ENCODE measurements around the gene PCK1.

The PCK1 gene

GRCh38 chr20:57536771-57537724, 23.9 kb upstream of the PCK1 start:
- no peak for DNase-seq

DNA sequence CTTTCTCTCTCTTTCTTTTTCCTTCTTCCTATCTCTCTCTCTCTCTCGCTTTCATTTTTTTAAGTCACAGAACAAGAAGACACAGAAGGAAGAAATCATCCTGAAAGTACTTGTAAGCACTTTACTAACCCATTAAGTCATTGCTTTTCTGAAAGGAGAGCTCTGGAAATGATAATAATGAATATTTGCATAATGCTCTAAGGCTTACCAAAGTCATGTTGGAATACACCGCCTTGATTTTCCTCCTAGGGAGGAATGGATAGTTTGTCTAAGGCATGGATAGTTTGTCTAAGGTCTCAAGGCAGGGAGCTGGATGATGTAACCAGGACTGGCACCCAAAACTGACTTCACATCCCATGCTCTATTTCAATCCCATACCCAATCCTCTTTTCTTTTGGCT, 23.1 kb upstream of the PCK1 start:
- DNase-seq = no peak

GRCh38 chr20:57539889-57540288, 21.0 kb upstream of the PCK1 start:
- DNase-seq = no peak

DNA sequence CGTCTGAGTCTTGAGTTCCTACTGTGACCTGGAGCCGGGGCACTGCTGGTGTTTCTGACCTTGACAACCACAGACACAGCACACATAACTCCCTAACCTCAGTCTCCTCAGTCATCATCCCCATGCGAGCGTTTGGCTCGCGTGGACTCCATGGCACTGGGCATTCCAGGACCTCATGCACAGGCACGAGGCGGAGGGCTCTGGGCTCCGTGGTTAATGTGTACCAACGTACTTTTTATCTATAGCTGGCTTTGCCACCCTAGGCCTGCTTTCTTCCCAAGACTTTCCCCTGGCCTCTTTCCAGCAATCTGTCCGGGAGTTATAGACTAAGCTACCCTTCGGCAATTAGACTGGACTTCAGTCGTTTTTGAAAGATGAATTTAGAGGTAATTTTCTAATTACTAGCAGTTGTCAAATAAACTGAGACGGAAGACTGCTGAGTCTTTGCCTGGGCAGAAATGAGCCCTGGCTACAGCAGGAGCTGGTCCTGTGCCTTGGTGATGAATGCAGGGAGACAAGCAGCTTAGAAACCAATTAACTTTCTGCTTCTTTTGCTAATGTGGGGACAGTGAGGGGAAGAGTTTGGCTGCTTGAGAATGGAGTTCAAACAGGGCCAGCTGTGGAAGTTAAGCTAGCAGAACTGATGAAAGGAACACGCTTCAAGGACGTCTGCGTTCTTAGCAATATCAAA, 19.9 kb upstream of the PCK1 start:
- DNase-seq = no peak

- DNase-seq = no peak
These were observed 17.2 kb upstream of the PCK1 start for GRCh38 chr20:57543754-57544153.

GRCh38 chr20:57544838-57545564, 15.9 kb upstream of the PCK1 start:
- no peak for DNase-seq

GRCh38 chr20:57545927-57546662, 14.8 kb upstream of the PCK1 start:
- no peak for DNase-seq

DNA sequence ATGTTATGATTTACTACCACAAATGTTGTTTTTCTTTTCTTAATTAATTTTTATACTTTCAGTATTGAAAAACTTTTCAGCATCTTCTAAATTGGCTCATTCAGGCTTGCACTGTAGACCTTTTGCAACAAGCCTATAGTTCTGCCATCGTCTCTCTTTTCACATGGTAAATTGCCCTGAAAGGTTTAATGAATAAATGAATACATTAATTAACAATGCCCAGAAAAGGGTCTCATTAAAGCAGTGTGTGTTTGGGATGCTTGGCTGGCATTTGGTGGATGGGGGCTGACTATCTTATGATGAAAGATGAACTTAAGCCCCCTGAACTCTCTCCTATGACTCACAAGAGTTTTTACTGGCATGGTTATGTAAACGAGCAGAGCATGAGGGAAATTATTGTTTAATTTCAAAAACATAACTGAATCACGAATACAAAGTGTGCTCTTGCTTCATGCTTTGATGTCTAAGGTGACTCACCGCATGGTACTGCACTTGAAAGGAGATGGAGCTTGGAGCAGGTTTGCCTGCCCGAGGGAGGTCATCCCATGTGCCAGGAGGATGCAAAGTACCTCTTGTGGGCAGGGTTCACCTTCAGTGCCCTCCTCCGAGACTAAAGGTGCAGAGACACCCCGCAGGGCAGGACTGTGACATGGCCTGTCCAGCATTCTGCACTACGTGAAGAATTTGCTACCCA, 13.8 kb upstream of the PCK1 start:
- DNase-seq = no peak

- no peak for DNase-seq
These were observed 12.5 kb upstream of the PCK1 start for GRCh38 chr20:57548177-57549058.

DNA sequence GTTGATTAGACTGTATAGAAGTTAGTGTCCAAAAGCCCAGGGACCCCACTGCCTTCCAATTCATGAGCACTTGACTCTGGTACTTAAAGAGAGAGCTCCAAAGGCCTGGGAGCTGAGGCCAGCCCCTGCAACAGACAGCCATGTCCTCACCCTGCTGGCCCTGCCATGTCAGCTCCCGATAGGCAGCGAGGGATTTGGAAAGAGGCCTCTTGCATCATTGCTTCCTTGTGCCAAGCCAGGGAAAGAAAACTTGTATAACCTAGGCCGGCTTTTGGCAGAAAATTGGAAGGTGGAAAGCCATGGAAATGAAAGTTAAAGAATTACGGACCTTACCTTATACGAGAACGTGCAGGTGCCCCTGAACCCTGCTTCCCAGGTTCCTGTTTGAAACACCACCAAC, 8.4 kb upstream of the PCK1 start:
- DNase-seq = no peak

DNA sequence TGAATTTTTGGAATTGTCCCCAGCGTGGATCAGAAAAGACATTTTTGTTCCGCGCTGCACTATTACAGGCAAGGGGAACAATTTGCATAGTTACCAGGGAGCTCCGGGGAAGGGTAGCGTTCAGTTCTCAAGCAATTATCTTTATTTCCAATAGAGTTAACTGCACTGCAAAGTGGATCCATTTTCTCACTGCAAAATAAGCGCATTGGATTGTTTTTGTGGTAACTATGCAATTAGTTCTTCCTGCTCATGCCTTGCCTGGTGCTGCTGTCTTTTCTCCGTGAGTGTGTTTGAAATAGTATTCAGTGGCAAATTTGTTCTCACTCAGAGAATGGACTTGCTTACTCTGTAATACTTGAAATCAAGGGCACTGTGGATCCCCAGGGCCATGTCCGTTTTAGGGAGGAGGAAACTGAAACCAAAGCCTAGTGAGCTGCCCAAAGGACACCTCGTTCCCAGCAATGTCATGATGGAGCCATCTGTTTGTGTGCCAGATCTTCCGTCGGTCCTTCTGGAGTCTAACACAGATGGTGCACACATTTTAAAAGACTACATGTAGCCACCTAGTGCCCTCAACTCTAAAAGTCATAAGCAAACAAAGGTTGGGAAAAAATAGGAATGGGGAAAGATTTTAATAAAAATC, 7.4 kb upstream of the PCK1 start:
- DNase-seq = no peak

DNA sequence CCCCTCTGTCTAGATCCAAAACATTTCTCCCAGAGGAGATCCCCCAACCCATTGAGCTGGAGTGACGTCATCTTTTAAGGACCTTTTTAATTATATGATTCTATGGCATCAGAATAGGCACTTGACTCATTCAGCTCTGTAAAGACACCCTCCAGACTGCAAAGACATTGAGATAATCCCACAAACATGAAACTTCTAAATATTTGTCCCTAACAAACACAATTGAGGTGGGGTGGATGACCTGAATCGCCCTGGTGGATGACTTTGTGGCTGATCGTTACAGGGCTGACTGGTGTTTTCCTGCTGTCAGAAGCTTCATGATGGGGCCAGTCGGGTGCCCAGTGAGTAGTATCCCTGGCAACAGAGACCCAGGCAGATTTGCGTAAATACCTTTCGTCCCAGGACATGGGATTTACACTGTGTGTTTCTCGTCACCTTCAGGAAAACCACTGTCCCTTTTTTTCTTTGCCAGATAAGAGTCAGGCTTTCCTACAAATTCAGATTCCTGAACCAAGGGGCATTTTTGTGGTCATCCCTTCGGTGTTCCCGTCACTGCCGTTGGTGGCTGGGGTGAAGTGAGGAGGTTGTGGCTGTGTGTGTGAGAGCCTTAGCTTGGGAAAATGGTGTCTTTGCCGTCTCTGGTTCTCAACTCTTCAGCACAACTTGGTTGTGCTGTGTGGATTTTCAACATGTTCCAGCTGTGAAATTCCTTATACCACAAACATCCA, 5.3 kb upstream of the PCK1 start:
- DNase-seq = no peak

DNA sequence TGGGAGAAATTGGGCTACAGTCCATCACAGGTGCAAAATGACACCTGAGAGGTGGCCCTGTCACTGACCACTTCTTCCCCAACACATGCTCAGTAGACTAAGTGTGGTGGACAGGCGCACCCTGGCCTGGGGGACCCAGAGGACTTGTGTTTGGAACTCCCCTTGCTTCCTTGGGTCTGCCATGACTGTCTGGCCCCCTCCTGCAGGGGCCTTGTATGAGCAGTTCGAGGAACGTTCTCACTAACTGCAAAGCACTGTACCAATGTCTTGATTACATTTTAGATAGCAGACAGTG, 4.0 kb upstream of the PCK1 start:
- DNase-seq = no peak

GRCh38 chr20:57557926-57558613, 2.8 kb upstream of the PCK1 start:
- DNase-seq = no peak

- no peak for DNase-seq
These were observed 2.2 kb upstream of the PCK1 start for GRCh38 chr20:57558614-57559288.

- DNase-seq = no peak
These were observed 1.6 kb upstream of the PCK1 start for GRCh38 chr20:57559289-57559634.

GRCh38 chr20:57559658-57560553, 1.0 kb upstream of the PCK1 start:
- no peak for DNase-seq
